GM23338 (cell line): Measurements from ENCODE around the gene PARVB. TPM values are rescaled to one million over a fixed set of nuclear protein-coding genes. Genes with fewer than 3 reads are reported as not detected.

ENCODE experiments used
- ATAC-seq: fragments of 200-7000 bp; cut with Tn5 transposase; 3 replicates; pipeline ENCODE4 v1.9.1; 2020
- DNase-seq: peaks from one replicate; pipeline ENCODE4 v3.0.0-alpha.2; 2015; ENCODE audit warnings: low spot score
- H2AFZ ChIP-seq: fragments of 200-600 bp; sonication (generic); 2 replicates; pipeline ENCODE4 v1.8.0; 2016; ENCODE audit warnings: antibody characterized with exemption, mild to moderate bottlenecking, moderate library complexity
- H3F3A ChIP-seq: fragments of 200-600 bp; sonication (generic); replicated peaks from 2 replicates; pipeline ENCODE4 v1.8.0; 2017; ENCODE audit warnings: antibody characterized with exemption, mixed run types, low read depth
- H3K27ac ChIP-seq: fragments of 200-600 bp; sonication (generic); 2 replicates; pipeline ENCODE4 v1.6.1; 2016; ENCODE audit warnings: low read depth
- H3K27me3 ChIP-seq: fragments of 200-600 bp; sonication (generic); 2 replicates; pipeline ENCODE4 v1.8.0; 2016; ENCODE audit warnings: mild to moderate bottlenecking, mixed run types, moderate library complexity; ENCODE audit not compliant: insufficient read depth
- H3K36me3 ChIP-seq: fragments of 200-600 bp; sonication (generic); 2 replicates; pipeline ENCODE4 v1.8.0; 2016; ENCODE audit warnings: mild to moderate bottlenecking; ENCODE audit not compliant: insufficient read depth
- H3K4me1 ChIP-seq: fragments of 200-600 bp; sonication (generic); 2 replicates; pipeline ENCODE4 v1.8.0; 2016; ENCODE audit warnings: mild to moderate bottlenecking, moderate library complexity; ENCODE audit not compliant: insufficient read depth
- H3K4me2 ChIP-seq: fragments of 200-600 bp; sonication (generic); 2 replicates; pipeline ENCODE4 v1.7.1; 2017; ENCODE audit warnings: mixed run types
- H3K4me3 ChIP-seq: fragments of 200-600 bp; sonication (generic); 2 replicates; pipeline ENCODE4 v1.6.1; 2016; ENCODE audit warnings: mixed run types
- H3K79me2 ChIP-seq: fragments of 200-600 bp; sonication (generic); replicated peaks from 2 replicates; pipeline ENCODE4 v1.8.0; 2017; ENCODE audit warnings: mild to moderate bottlenecking; ENCODE audit not compliant: insufficient read depth
- H3K9me2 ChIP-seq: fragments of 200-600 bp; sonication (generic); 2 replicates; pipeline ENCODE4 v1.8.0; 2017; ENCODE audit not compliant: insufficient read depth
- H4K20me1 ChIP-seq: fragments of 200-600 bp; sonication (generic); replicated peaks from 2 replicates; pipeline ENCODE4 v1.8.0; 2017; ENCODE audit warnings: mild to moderate bottlenecking; ENCODE audit not compliant: insufficient read depth
- H3K27ac Mint-ChIP-seq: 2 replicates; pipeline ENCODE4 v1.8.0; 2020; ENCODE audit warnings: inconsistent platforms, mild to moderate bottlenecking, moderate library complexity, mixed read lengths
- H3K27me3 Mint-ChIP-seq: 3 replicates; pipeline ENCODE4 v1.8.0; 2022; ENCODE audit warnings: low read depth, mild to moderate bottlenecking, moderate library complexity, mixed read lengths, inconsistent platforms; ENCODE audit not compliant: insufficient read depth, poor library complexity
- H3K36me3 Mint-ChIP-seq: 3 replicates; pipeline ENCODE4 v1.8.0; 2021; ENCODE audit warnings: low read depth, mild to moderate bottlenecking, inconsistent platforms, moderate library complexity, mixed read lengths
- H3K4me1 Mint-ChIP-seq: 3 replicates; pipeline ENCODE4 v1.8.0; 2020; ENCODE audit warnings: mild to moderate bottlenecking, inconsistent platforms, mixed read lengths
- H3K4me3 Mint-ChIP-seq: 3 replicates; pipeline ENCODE4 v1.8.0; 2021; ENCODE audit warnings: moderate library complexity, mild to moderate bottlenecking, inconsistent platforms, mixed read lengths
- H3K9me3 Mint-ChIP-seq: 3 replicates; pipeline ENCODE4 v1.8.0; 2020; ENCODE audit warnings: moderate library complexity, mild to moderate bottlenecking, inconsistent platforms, mixed read lengths
- CREB1 ChIP-seq: fragments of 250-450 bp; sonication (Bioruptor Pico); IDR thresholded peaks from 2 replicates; pipeline ENCODE4 v1.5.0; 2020; ENCODE audit warnings: low read depth, mild to moderate bottlenecking, moderate library complexity
- CTCF ChIP-seq, 2 experiments: fragments of 200-600 bp in 1 of 2; sonication (generic) in 1 of 2; conservative IDR thresholded peaks; 2 replicates each; pipeline versions ENCODE4 v1.5.1 to v1.6.1; 2016 to 2017; ENCODE audit warnings: antibody characterized with exemption in 2 of 2, low read depth in 2 of 2, mild to moderate bottlenecking in 2 of 2, moderate library complexity in 1 of 2
- EZH2 ChIP-seq: fragments of 200-600 bp; sonication (generic); IDR thresholded peaks from one replicate; pipeline ENCODE4 v1.8.0; 2017; ENCODE audit warnings: antibody characterized with exemption, mild to moderate bottlenecking, low read depth; ENCODE audit not compliant: unreplicated experiment
- JUNB ChIP-seq: IDR thresholded peaks from one replicate; pipeline ENCODE4 v1.6.1; 2016; ENCODE audit warnings: antibody characterized with exemption; ENCODE audit not compliant: unreplicated experiment
- STAT1 ChIP-seq: IDR thresholded peaks from one replicate; pipeline ENCODE4 v1.6.1; 2016; ENCODE audit warnings: antibody characterized with exemption; ENCODE audit not compliant: unreplicated experiment
- polyA plus RNA-seq: library from polyadenylated mRNA; unstranded; fragments of >200 nt; fragmentation: Nextera tagmentation; extraction: Ambion mirVana; gene quantifications from 2 replicates; pipeline ENCODE4 v1.2.1, GENCODE V29; 2016
- total RNA-seq: library from RNA; depleted of rRNA; stranded (reverse); fragments of >200 nt; shearing (Covaris generic); gene quantifications from 2 replicates; pipeline ENCODE4 v1.2.3, GENCODE V29; 2014
- TF ChIP-seq, protein P1 (sequence below): fragments of 250-450 bp; sonication (Bioruptor Pico); IDR thresholded peaks from 2 replicates; pipeline ENCODE4 v1.5.0; 2020; ENCODE audit warnings: mild to moderate bottlenecking, moderate library complexity

Gene PARVB
- total and polyA plus RNA-seq, 2 experiments from 2014 or later = 4.3 to 7.7 TPM

- TF ChIP-seq, protein P1, sequence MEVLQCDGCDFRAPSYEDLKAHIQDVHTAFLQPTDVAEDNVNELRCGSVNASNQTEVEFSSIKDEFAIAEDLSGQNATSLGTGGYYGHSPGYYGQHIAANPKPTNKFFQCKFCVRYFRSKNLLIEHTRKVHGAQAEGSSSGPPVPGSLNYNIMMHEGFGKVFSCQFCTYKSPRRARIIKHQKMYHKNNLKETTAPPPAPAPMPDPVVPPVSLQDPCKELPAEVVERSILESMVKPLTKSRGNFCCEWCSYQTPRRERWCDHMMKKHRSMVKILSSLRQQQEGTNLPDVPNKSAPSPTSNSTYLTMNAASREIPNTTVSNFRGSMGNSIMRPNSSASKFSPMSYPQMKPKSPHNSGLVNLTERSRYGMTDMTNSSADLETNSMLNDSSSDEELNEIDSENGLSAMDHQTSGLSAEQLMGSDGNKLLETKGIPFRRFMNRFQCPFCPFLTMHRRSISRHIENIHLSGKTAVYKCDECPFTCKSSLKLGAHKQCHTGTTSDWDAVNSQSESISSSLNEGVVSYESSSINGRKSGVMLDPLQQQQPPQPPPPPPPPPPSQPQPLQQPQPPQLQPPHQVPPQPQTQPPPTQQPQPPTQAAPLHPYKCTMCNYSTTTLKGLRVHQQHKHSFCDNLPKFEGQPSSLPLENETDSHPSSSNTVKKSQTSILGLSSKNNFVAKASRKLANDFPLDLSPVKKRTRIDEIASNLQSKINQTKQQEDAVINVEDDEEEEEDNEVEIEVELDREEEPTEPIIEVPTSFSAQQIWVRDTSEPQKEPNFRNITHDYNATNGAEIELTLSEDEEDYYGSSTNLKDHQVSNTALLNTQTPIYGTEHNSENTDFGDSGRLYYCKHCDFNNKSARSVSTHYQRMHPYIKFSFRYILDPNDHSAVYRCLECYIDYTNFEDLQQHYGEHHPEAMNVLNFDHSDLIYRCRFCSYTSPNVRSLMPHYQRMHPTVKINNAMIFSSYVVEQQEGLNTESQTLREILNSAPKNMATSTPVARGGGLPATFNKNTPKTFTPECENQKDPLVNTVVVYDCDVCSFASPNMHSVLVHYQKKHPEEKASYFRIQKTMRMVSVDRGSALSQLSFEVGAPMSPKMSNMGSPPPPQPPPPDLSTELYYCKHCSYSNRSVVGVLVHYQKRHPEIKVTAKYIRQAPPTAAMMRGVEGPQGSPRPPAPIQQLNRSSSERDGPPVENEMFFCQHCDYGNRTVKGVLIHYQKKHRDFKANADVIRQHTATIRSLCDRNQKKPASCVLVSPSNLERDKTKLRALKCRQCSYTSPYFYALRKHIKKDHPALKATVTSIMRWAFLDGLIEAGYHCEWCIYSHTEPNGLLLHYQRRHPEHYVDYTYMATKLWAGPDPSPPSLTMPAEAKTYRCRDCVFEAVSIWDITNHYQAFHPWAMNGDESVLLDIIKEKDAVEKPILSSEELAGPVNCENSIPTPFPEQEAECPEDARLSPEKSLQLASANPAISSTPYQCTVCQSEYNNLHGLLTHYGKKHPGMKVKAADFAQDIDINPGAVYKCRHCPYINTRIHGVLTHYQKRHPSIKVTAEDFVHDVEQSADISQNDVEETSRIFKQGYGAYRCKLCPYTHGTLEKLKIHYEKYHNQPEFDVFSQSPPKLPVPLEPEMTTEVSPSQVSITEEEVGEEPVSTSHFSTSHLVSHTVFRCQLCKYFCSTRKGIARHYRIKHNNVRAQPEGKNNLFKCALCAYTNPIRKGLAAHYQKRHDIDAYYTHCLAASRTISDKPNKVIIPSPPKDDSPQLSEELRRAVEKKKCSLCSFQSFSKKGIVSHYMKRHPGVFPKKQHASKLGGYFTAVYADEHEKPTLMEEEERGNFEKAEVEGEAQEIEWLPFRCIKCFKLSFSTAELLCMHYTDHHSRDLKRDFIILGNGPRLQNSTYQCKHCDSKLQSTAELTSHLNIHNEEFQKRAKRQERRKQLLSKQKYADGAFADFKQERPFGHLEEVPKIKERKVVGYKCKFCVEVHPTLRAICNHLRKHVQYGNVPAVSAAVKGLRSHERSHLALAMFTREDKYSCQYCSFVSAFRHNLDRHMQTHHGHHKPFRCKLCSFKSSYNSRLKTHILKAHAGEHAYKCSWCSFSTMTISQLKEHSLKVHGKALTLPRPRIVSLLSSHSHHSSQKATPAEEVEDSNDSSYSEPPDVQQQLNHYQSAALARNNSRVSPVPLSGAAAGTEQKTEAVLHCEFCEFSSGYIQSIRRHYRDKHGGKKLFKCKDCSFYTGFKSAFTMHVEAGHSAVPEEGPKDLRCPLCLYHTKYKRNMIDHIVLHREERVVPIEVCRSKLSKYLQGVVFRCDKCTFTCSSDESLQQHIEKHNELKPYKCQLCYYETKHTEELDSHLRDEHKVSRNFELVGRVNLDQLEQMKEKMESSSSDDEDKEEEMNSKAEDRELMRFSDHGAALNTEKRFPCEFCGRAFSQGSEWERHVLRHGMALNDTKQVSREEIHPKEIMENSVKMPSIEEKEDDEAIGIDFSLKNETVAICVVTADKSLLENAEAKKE (CRISPR knock-in tag) = no peak
Observed at GRCh38 chr22:44143579-44143978, 119.5 kb downstream of the PARVB start (continued).

DNA sequence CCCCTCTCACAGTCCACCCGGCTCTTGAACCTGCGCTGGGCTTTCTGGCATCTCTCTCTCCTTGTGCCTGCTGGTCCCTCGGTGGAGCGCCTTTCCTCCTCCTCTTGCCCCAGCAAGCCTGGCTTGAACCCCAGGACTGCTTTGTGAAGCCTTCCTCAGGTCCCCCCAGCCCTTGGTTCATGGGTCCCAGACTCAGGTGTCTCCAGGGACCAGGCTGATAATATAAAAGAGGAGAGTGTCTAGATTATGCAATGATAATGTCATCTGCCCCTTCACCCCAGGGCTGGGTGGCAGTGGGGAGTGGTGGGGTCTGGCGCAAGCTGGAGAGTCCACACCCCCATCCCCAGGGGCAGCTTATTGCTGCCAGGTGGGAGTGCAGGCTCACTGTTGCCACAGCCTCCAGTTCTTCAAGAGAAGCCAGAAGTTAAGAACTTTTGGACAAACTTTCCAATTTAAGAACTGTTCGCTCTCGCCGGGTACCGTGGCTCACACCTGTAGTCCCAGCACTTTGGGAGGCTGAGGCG lies 120.0 kb downstream of the PARVB start:
- H3K79me2 ChIP-seq = no peaks in the 10 kb centered on the region
- Mint-ChIP-seq H3K9me3 (peaks cover 6% of the 10 kb centered on the region; the same call in 1 of the 3 replicates), H3K4me3 (no peak overlapping the region; the same call in 2 of the 3 replicates), H3K27ac (peak overlapping the region; percentile 60), H3K4me1 (peaks cover 51% of the 10 kb centered on the region), H3K36me3 (peaks cover 14% of the 10 kb centered on the region), H3K27me3 (peaks cover 19% of the 10 kb centered on the region)
- no peak overlapping the region for H3K27ac ChIP-seq
- H3K36me3 ChIP-seq = no peaks in the 10 kb centered on the region
- H3K4me3 ChIP-seq = no peak overlapping the region
- ATAC-seq (no peak), DNase-seq (no peak)
- no peak overlapping the region for H2AFZ ChIP-seq
- no peaks in the 10 kb centered on the region for H4K20me1 ChIP-seq
- no peak overlapping the region for H3K4me2 ChIP-seq
- H3K27me3 ChIP-seq = no peaks in the 10 kb centered on the region
- H3K4me1 ChIP-seq = peaks cover 32% of the 10 kb centered on the region
- H3F3A ChIP-seq = peaks cover 24% of the 10 kb centered on the region
- H3K9me2 ChIP-seq = no peaks in the 10 kb centered on the region
- TF ChIP-seq CREB1 (CRISPR knock-in tag) = no peak
- TF ChIP-seq JUNB = no peak
- TF ChIP-seq, protein P1 (CRISPR knock-in tag) = no peak
- no peak for TF ChIP-seq EZH2
- no peak for TF ChIP-seq CTCF (conservative IDR thresholded peaks at IDR 0.05; ENCODE audit: low read depth in 2 of 2)
- TF ChIP-seq STAT1 = no peak
